Suprapubic skin (tissue), 2 donors: ENCODE results near the gene C8G.

Experiments used
- EP300 ChIP-seq: sonication (generic); formaldehyde crosslinking; IDR thresholded peaks from one replicate; pipeline ENCODE4 v1.6.1; 2017; ENCODE audit warnings: antibody characterized with exemption
- POLR2A ChIP-seq, 2 donors: fragments of 450-650 bp; IDR thresholded peaks; one replicate each; pipeline ENCODE4 v1.6.1; 2017; ENCODE audit warnings: antibody characterized with exemption in 2 of 2, mild to moderate bottlenecking in 2 of 2, moderate library complexity in 2 of 2

GRCh38 chr9:136934277-136934676 lies 10.8 kb upstream of the C8G start:
- TF ChIP-seq EP300 (no peak), POLR2A (IDR thresholded peaks at IDR 0.05) (no peak)
